Medulla oblongata (tissue), 1 donor: ENCODE measurements around the gene CLMN.
"Not testable (repeated sequence)": the region's sequence is repeated elsewhere in the genome, so short reads cannot be mapped to it uniquely, and the experiment has no call there.

Experiments used
- DNase-seq: peaks from one replicate; pipeline ENCODE4 v3.0.0-alpha.2; 2015; ENCODE audit errors: extremely low spot score

CLMN gene

GRCh38 chr14:95138455-95138854 is 181.3 kb downstream of the CLMN start:
- not testable (repeated sequence) for DNase-seq

- no peak for DNase-seq
These were observed 181.9 kb downstream of the CLMN start for GRCh38 chr14:95137804-95138167.

- no peak for DNase-seq
These were observed 182.4 kb downstream of the CLMN start for GRCh38 chr14:95137164-95137803.

GRCh38 chr14:95136631-95137030 is 183.1 kb downstream of the CLMN start:
- DNase-seq = no peak

GRCh38 chr14:95134304-95134933 is 185.3 kb downstream of the CLMN start:
- DNase-seq = no peak

GRCh38 chr14:95133282-95133681 is 186.4 kb downstream of the CLMN start:
- DNase-seq = peak; percentile 74

- no peak for DNase-seq
These were observed 186.9 kb downstream of the CLMN start for GRCh38 chr14:95132760-95133159.
